ENCODE data around the gene GCN1. TPM values are rescaled to one million over a fixed set of nuclear protein-coding genes. Genes with fewer than 3 reads are reported as not detected.
A peak's percentile ranks its signal among the peaks of the same experiment; 100 is the strongest.

The GCN1 gene
- total RNA-seq, 1 experiment from 2014 or later = 254 TPM

DNA sequence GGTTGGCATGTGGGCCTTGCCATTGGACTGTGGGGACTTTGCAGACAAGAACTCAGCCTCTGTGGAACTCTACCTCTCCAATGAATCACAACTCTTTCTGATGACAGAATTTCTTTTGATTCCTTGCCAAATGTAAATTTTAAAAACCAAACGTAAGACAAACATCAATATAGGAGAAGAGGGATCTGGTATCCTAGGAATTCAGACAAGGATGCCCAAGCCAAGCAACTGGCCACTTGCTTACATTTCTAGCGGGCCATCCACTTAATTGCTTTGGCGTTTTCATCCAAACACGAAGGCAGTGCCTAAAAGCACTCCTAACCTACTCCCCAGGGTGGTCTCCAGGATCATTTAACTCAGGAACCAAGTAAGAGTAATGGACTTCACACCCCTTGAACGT, 54.6 kb downstream of the GCN1 start:
- no peaks in the 10 kb centered on the region for H3K27me3 ChIP-seq (ENCODE audit: low read length)
- H3K9me2 ChIP-seq (replicated peaks; ENCODE audit: low read length) = no peaks in the 10 kb centered on the region
- H3K79me2 ChIP-seq (ENCODE audit: low read length) = no peaks in the 10 kb centered on the region
- no peak overlapping the region for H3K27ac ChIP-seq (ENCODE audit: low read length)
- peak; percentile 23 for DNase-seq
- no peak overlapping the region for H3K4me2 ChIP-seq (ENCODE audit: low read length)
- H3K9ac ChIP-seq (ENCODE audit: low read length) = no peak overlapping the region
- no peaks in the 10 kb centered on the region for H3K9me3 ChIP-seq (ENCODE audit: low read length)
- H3K4me3 ChIP-seq (ENCODE audit: low read length) = no peak overlapping the region
- H3F3A ChIP-seq (ENCODE audit: low read length, unreplicated experiment) = no peaks in the 10 kb centered on the region
- ChIA-PET CTCF (no interaction called here), POLR2A (ENCODE audit: unreplicated experiment) (no interaction called here)
- ATAC-seq = no peak
- TF ChIP-seq EZH2phosphoT487 (IDR thresholded peaks at IDR 0.05; ENCODE audit: borderline replicate concordance, low read length) = no peak
- no peak for TF ChIP-seq EZH2 (IDR thresholded peaks at IDR 0.05; ENCODE audit: low read length, unreplicated experiment)
- TF ChIP-seq, protein P1, sequence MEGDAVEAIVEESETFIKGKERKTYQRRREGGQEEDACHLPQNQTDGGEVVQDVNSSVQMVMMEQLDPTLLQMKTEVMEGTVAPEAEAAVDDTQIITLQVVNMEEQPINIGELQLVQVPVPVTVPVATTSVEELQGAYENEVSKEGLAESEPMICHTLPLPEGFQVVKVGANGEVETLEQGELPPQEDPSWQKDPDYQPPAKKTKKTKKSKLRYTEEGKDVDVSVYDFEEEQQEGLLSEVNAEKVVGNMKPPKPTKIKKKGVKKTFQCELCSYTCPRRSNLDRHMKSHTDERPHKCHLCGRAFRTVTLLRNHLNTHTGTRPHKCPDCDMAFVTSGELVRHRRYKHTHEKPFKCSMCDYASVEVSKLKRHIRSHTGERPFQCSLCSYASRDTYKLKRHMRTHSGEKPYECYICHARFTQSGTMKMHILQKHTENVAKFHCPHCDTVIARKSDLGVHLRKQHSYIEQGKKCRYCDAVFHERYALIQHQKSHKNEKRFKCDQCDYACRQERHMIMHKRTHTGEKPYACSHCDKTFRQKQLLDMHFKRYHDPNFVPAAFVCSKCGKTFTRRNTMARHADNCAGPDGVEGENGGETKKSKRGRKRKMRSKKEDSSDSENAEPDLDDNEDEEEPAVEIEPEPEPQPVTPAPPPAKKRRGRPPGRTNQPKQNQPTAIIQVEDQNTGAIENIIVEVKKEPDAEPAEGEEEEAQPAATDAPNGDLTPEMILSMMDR (conservative IDR thresholded peaks at IDR 0.05; ENCODE audit: low read depth, low read length) = no peak
- H3K36me3 ChIP-seq (ENCODE audit: low read depth, low read length) = peaks cover 89% of the 10 kb centered on the region
- BruUV-seq (replicated peaks) = no TSS peak
- no peaks in the 10 kb centered on the region; the same call in 1 of the 2 replicates for H4K20me1 ChIP-seq (ENCODE audit: low read length)
- intact Hi-C loops (cut with micrococcal nuclease) = no loop called here
- peaks cover 12% of the 10 kb centered on the region for H3K4me1 ChIP-seq (ENCODE audit: insufficient read depth, low read length)
- no peak overlapping the region for H2AFZ ChIP-seq (ENCODE audit: low read length)

DNA sequence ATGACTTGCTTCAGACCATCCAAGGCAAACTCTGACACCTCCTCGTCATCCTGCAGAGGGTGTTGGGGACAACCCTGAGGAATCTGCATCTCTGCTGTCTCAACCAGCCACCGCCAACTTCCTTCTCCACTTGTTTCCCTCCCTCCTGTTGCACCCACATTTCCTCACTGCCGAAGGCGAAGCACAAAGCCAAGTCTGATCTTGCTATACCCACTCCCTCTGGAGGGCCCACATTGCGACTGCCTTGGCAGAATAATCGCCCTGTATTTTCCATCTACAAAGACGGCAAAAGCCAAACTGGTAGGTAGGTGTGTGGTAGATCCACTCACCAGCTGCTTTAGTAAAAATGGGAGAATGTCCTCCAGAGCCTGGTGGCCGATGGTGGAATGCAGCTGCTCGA, 56.1 kb downstream of the GCN1 start:
- Histone ChIP-seq H3K9me3 (ENCODE audit: low read length) (no peaks in the 10 kb centered on the region), H3K4me3 (ENCODE audit: low read length) (no peak overlapping the region), H3K36me3 (ENCODE audit: low read depth, low read length) (peaks cover 88% of the 10 kb centered on the region), H3K9me2 (replicated peaks; ENCODE audit: low read length) (no peaks in the 10 kb centered on the region), H3F3A (ENCODE audit: low read length, unreplicated experiment) (no peaks in the 10 kb centered on the region), H3K4me1 (ENCODE audit: insufficient read depth, low read length) (peaks cover 18% of the 10 kb centered on the region), H3K4me2 (ENCODE audit: low read length) (no peak overlapping the region), H3K79me2 (ENCODE audit: low read length) (no peaks in the 10 kb centered on the region), H3K27ac (ENCODE audit: low read length) (no peak overlapping the region), H3K9ac (ENCODE audit: low read length) (no peak overlapping the region), H4K20me1 (ENCODE audit: low read length) (no peaks in the 10 kb centered on the region; the same call in 1 of the 2 replicates), H3K27me3 (ENCODE audit: low read length) (no peaks in the 10 kb centered on the region), H2AFZ (ENCODE audit: low read length) (no peak overlapping the region)
- ATAC-seq = no peak
- CTCF ChIA-PET = no interaction called here
- POLR2A ChIA-PET (ENCODE audit: unreplicated experiment) = interaction anchor here (0.8 kb wide), 1 partner anchor 22 kb away, joined by 6 read pairs; the partner anchor contains the start of gene RAB35
- BruUV-seq (replicated peaks) = no TSS peak
- TF ChIP-seq EZH2phosphoT487 (IDR thresholded peaks at IDR 0.05; ENCODE audit: borderline replicate concordance, low read length) (no peak), EZH2 (IDR thresholded peaks at IDR 0.05; ENCODE audit: low read length, unreplicated experiment) (no peak)
- TF ChIP-seq, protein P1 (conservative IDR thresholded peaks at IDR 0.05; ENCODE audit: low read depth, low read length) = no peak
- DNase-seq = no peak
- intact Hi-C loops (cut with micrococcal nuclease) = no loop called here

DNA sequence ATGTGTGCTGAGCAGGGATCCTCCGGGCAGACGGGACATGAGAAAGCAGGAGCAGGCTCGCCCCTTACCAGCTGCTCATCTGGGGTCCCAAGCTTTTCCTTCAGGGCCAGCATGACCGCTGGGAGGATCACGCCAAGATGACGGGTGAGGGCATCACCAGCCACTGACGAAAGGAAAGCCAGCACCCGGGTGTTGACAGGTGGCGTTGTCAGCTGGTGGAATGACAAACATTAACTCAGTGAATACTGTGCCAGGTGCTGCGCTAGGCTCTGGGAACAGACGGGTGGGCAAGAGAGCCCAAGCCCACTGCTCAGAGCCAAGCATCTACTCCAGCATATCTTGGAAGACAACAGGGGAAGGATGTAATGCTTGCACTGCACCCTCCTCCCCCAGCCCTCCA, 56.7 kb downstream of the GCN1 start:
- no peak overlapping the region for H2AFZ ChIP-seq (ENCODE audit: low read length)
- H3K36me3 ChIP-seq (ENCODE audit: low read depth, low read length) = peaks cover 90% of the 10 kb centered on the region
- no peaks in the 10 kb centered on the region for H3K27me3 ChIP-seq (ENCODE audit: low read length)
- H3K9ac ChIP-seq (ENCODE audit: low read length) = no peak overlapping the region
- POLR2A ChIA-PET (ENCODE audit: unreplicated experiment) = no interaction called here
- no peak overlapping the region for H3K4me3 ChIP-seq (ENCODE audit: low read length)
- no TSS peak for BruUV-seq (replicated peaks)
- no peak for DNase-seq
- TF ChIP-seq EZH2phosphoT487 (IDR thresholded peaks at IDR 0.05; ENCODE audit: borderline replicate concordance, low read length) = no peak
- TF ChIP-seq EZH2 (IDR thresholded peaks at IDR 0.05; ENCODE audit: low read length, unreplicated experiment) = no peak
- TF ChIP-seq, protein P1 (conservative IDR thresholded peaks at IDR 0.05; ENCODE audit: low read depth, low read length) = no peak
- no peak for ATAC-seq
- no peaks in the 10 kb centered on the region for H3K9me3 ChIP-seq (ENCODE audit: low read length)
- intact Hi-C loops (cut with micrococcal nuclease) = no loop called here
- no peak overlapping the region for H3K4me2 ChIP-seq (ENCODE audit: low read length)
- H3K79me2 ChIP-seq (ENCODE audit: low read length) = no peaks in the 10 kb centered on the region
- H4K20me1 ChIP-seq (ENCODE audit: low read length) = no peaks in the 10 kb centered on the region; the same call in 1 of the 2 replicates
- no peaks in the 10 kb centered on the region for H3F3A ChIP-seq (ENCODE audit: low read length, unreplicated experiment)
- CTCF ChIA-PET = no interaction called here
- no peak overlapping the region for H3K27ac ChIP-seq (ENCODE audit: low read length)
- H3K9me2 ChIP-seq (replicated peaks; ENCODE audit: low read length) = no peaks in the 10 kb centered on the region
- H3K4me1 ChIP-seq (ENCODE audit: insufficient read depth, low read length) = peaks cover 17% of the 10 kb centered on the region

All from PC-3 (cell line).